ENCODE data around the gene DONSON.

The DONSON gene

GRCh38 chr21:33562389-33562788 lies 26.1 kb downstream of the DONSON start:
- DNase-seq (ENCODE audit: low read depth in 2 of 2) = no peak

- no peak for DNase-seq (ENCODE audit: low read depth in 2 of 2)
Measured at GRCh38 chr21:33561373-33561772, 27.1 kb downstream of the DONSON start.

GRCh38 chr21:33560965-33561364 lies 27.5 kb downstream of the DONSON start:
- no peak for DNase-seq (ENCODE audit: low read depth in 2 of 2)

- no peak for DNase-seq (ENCODE audit: low read depth in 2 of 2)
Measured at GRCh38 chr21:33559813-33560212, 28.7 kb downstream of the DONSON start.

GRCh38 chr21:33558777-33559421 lies 29.6 kb downstream of the DONSON start:
- no peak for DNase-seq (ENCODE audit: low read depth in 2 of 2)

GRCh38 chr21:33557447-33557846 lies 31.0 kb downstream of the DONSON start:
- no peak for DNase-seq (ENCODE audit: low read depth in 2 of 2)

- no peak for DNase-seq (ENCODE audit: low read depth in 2 of 2)
Measured at GRCh38 chr21:33554982-33555344, 33.5 kb downstream of the DONSON start.

- DNase-seq (ENCODE audit: low read depth in 2 of 2) = no peak
Measured at GRCh38 chr21:33554236-33554981, 34.1 kb downstream of the DONSON start.

GRCh38 chr21:33552999-33553598 lies 35.4 kb downstream of the DONSON start:
- DNase-seq (ENCODE audit: low read depth in 2 of 2) = no peak

GRCh38 chr21:33552093-33552998 lies 36.1 kb downstream of the DONSON start:
- no peak for DNase-seq (ENCODE audit: low read depth in 2 of 2)

- no peak for DNase-seq (ENCODE audit: low read depth in 2 of 2)
Measured at GRCh38 chr21:33551664-33552063, 36.8 kb downstream of the DONSON start.

- no peak for DNase-seq (ENCODE audit: low read depth in 2 of 2)
Measured at GRCh38 chr21:33550772-33551660, 37.5 kb downstream of the DONSON start.

- DNase-seq (ENCODE audit: low read depth in 2 of 2) = no peak
Measured at GRCh38 chr21:33549848-33550771, 38.4 kb downstream of the DONSON start.

- DNase-seq (ENCODE audit: low read depth in 2 of 2) = no peak
Measured at GRCh38 chr21:33546086-33546485, 42.4 kb downstream of the DONSON start.

GRCh38 chr21:33544451-33545195 lies 43.9 kb downstream of the DONSON start:
- DNase-seq (ENCODE audit: low read depth in 2 of 2) = no peak

GRCh38 chr21:33543505-33544129 lies 44.9 kb downstream of the DONSON start:
- DNase-seq (ENCODE audit: low read depth in 2 of 2) = peak in 1 of 2 donors; percentile 45

GRCh38 chr21:33542640-33543504 lies 45.6 kb downstream of the DONSON start, which contains the start of gene SON:
Gene SON, plus strand, starts transcription at chr21:33543038. Its CDS starts 55 bp downstream, at chr21:33543093.
- DNase-seq (ENCODE audit: low read depth in 2 of 2) = peak; percentile 92 to 95

All from stimulated activated CD8-positive, alpha-beta memory T cell treated with anti-CD3 and anti-CD28 coated beads, Interleukin-2, amount 100 ng/mL, for 1 hour (primary cell).